WTC11 (cell line): ENCODE measurements around the gene ZNF76. TPM values are rescaled to one million over a fixed set of nuclear protein-coding genes. Genes with fewer than 3 reads are reported as not detected.

Source experiments
- ATAC-seq: fragments of 200-7000 bp; cut with Tn5 transposase; 2 replicates; pipeline ENCODE4 v1.10.0; 2021; ENCODE audit warnings: mild to moderate bottlenecking, moderate library complexity
- CTCF ChIA-PET: fragments of 300-600 bp; sonication (Branson Sonifier 250); formaldehyde crosslinking; loops from one replicate; lab custom pipeline; 2021; ENCODE audit warnings: antibody characterized with exemption; lab: Charles Lee
- POLR2A ChIA-PET: fragments of 350-600 bp; sonication (Branson Sonifier 250); formaldehyde crosslinking; loops from one replicate; lab custom pipeline; 2021; ENCODE audit warnings: antibody characterized with exemption; lab: Charles Lee
- DNase-seq: peaks from one replicate; pipeline ENCODE4 v3.0.0; 2021; ENCODE audit warnings: low spot score
- H3K27ac Mint-ChIP-seq: 2 replicates; pipeline ENCODE4 v1.8.0; 2021; ENCODE audit warnings: mixed read lengths
- H3K27me3 Mint-ChIP-seq: 2 replicates; pipeline ENCODE4 v1.8.0; 2021; ENCODE audit warnings: low read depth, mild to moderate bottlenecking, moderate library complexity, mixed read lengths
- H3K36me3 Mint-ChIP-seq: 2 replicates; pipeline ENCODE4 v1.8.0; 2021; ENCODE audit warnings: mixed read lengths
- H3K4me1 Mint-ChIP-seq: 2 replicates; pipeline ENCODE4 v1.8.0; 2022; ENCODE audit warnings: mixed read lengths
- H3K4me3 Mint-ChIP-seq: 2 replicates; pipeline ENCODE4 v1.8.0; 2021; ENCODE audit warnings: mild to moderate bottlenecking, moderate library complexity, mixed read lengths
- H3K9me3 Mint-ChIP-seq: 2 replicates; pipeline ENCODE4 v1.8.0; 2021; ENCODE audit warnings: mixed read lengths
- GABPB1 ChIP-seq: sonication (generic); formaldehyde crosslinking; IDR thresholded peaks from 2 replicates; pipeline ENCODE4 v1.8.1; 2023; ENCODE audit warnings: mild to moderate bottlenecking, missing genetic modification reagents
- JUN ChIP-seq: sonication (generic); formaldehyde crosslinking; IDR thresholded peaks from 2 replicates; pipeline ENCODE4 v1.8.0; 2023; ENCODE audit warnings: mild to moderate bottlenecking, missing genetic modification reagents
- MYBL2 ChIP-seq: sonication (generic); formaldehyde crosslinking; IDR thresholded peaks from 2 replicates; pipeline ENCODE4 v1.8.1; 2023; ENCODE audit warnings: mild to moderate bottlenecking, moderate library complexity, missing genetic modification reagents
- NFYB ChIP-seq: sonication (generic); formaldehyde crosslinking; conservative IDR thresholded peaks from 2 replicates; pipeline ENCODE4 v1.8.0; 2022; ENCODE audit warnings: low read depth, missing genetic modification reagents
- NR1H2 ChIP-seq: sonication (generic); formaldehyde crosslinking; IDR thresholded peaks from 2 replicates; pipeline ENCODE4 v1.9.0; 2021; ENCODE audit warnings: mild to moderate bottlenecking, moderate library complexity, missing genetic modification reagents
- NR2C2 ChIP-seq: sonication (generic); formaldehyde crosslinking; IDR thresholded peaks from 2 replicates; pipeline ENCODE4 v1.8.0; 2022; ENCODE audit warnings: mild to moderate bottlenecking, missing genetic modification reagents
- TCF7 ChIP-seq: sonication (generic); formaldehyde crosslinking; IDR thresholded peaks from 2 replicates; pipeline ENCODE4 v1.8.0; 2022; ENCODE audit warnings: mild to moderate bottlenecking, low read depth, missing genetic modification reagents, moderate library complexity
- TEAD1 ChIP-seq: sonication (generic); formaldehyde crosslinking; IDR thresholded peaks from 2 replicates; pipeline ENCODE4 v1.8.0; 2022; ENCODE audit warnings: mild to moderate bottlenecking, missing genetic modification reagents
- ZBTB21 ChIP-seq: sonication (generic); formaldehyde crosslinking; IDR thresholded peaks from 2 replicates; pipeline ENCODE4 v1.8.1; 2023; ENCODE audit warnings: mild to moderate bottlenecking, missing genetic modification reagents, borderline replicate concordance
- ZNF423 ChIP-seq: fragments of 250-450 bp; sonication (Bioruptor Pico); IDR thresholded peaks from 2 replicates; pipeline ENCODE4 v2.1.2; 2022; ENCODE audit warnings: mild to moderate bottlenecking, moderate library complexity
- total RNA-seq: library from RNA; stranded (reverse); gene quantifications from 3 replicates; pipeline ENCODE4 v1.2.3, GENCODE V29; 2021
- TF ChIP-seq, protein P1 (sequence below): fragments of 250-450 bp; sonication (Bioruptor Pico); IDR thresholded peaks from 2 replicates; pipeline ENCODE4 v1.9.0; 2021; ENCODE audit warnings: mild to moderate bottlenecking
- TF ChIP-seq, protein P2 (sequence below): sonication (generic); formaldehyde crosslinking; IDR thresholded peaks from 2 replicates; pipeline ENCODE4 v1.8.1; 2022; ENCODE audit warnings: mild to moderate bottlenecking, moderate library complexity, missing genetic modification reagents
- TF ChIP-seq, protein P3 (sequence below): sonication (generic); formaldehyde crosslinking; IDR thresholded peaks from 2 replicates; pipeline ENCODE4 v1.8.1; 2023; ENCODE audit warnings: mild to moderate bottlenecking, missing genetic modification reagents, moderate library complexity
- TF ChIP-seq, protein P4 (sequence below): sonication (generic); formaldehyde crosslinking; IDR thresholded peaks from 2 replicates; pipeline ENCODE4 v1.8.0; 2022; ENCODE audit warnings: mild to moderate bottlenecking, missing genetic modification reagents
- TF ChIP-seq, protein P5 (sequence below): fragments of 250-450 bp; sonication (Bioruptor Pico); IDR thresholded peaks from 2 replicates; pipeline ENCODE4 v2.1.2; 2022; ENCODE audit warnings: mild to moderate bottlenecking, moderate library complexity

Gene ZNF76
- total RNA-seq, 1 experiment from 2014 or later = 25.8 TPM

DNA sequence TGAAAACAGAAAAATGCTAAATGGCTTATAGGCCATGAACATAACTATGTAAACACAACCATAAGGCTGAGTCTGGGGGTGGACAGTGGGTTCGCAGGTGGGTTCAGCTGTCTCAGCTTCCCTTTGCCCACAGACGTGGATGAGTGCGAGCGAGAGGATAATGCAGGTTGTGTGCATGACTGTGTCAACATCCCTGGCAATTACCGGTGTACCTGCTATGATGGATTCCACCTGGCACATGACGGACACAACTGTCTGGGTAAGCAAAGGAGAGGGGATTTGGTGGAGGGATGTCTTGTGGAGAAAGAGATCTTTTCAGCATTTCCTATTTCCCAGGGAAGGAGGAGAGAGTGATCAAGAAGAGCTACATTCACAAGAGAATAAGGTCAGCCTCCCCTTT, 31.1 kb upstream of the ZNF76 start (continued):
- TF ChIP-seq, protein P1, sequence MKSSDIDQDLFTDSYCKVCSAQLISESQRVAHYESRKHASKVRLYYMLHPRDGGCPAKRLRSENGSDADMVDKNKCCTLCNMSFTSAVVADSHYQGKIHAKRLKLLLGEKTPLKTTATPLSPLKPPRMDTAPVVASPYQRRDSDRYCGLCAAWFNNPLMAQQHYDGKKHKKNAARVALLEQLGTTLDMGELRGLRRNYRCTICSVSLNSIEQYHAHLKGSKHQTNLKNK = no peak

DNA sequence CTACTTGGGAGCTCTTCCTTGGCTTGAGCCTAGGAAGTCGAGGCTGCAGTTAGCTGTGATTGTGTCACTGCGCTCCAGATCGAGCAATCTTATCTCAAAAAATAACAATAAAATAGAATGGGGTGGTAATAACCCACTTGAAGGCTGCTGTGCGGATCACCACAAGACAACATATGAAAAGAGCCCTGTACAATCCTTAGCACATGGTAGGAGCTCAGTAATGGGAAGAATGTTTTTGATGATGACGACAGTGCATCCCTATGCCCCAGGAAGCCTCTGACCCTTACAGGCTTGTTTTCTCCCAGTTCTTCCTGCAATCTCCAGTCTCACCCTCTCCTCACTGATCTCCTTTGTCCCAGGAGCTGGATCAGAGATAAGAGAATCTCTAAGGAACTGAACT, 30.2 kb upstream of the ZNF76 start:
- CTCF ChIA-PET = interaction anchor here (0.6 to 1.3 kb wide), 5 partner anchors 9 to 544 kb away, joined by 3 to 9 read pairs (median 3); no protein-coding TSS in a partner anchor

DNA sequence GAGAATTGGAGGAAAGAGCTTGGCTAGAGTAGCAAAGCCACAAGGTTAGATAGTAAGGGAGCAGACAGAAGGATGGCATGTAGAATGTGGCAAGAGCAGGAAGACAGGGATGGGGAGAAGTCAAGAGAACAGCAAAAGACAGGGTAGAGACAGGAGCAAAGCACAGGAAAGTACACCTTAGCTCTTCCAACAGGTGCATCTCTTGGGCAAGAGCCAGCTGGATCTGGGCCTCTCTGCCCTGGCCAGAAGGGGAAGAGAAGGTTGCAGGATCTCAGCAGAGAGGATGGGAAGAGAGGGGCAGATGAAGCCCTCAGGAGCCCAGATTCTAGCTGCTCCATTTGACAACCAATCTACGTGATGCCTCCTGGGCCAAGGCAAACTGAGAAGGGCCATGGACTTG, 29.0 kb upstream of the ZNF76 start:
- CTCF ChIA-PET = interaction anchor here (1.7 kb wide), 1 partner anchor 16 kb away, joined by 9 read pairs; the partner anchor contains the start of gene SCUBE3
- H3K27ac Mint-ChIP-seq = no peak overlapping the region
- peaks cover 42% of the 10 kb centered on the region for H3K27me3 Mint-ChIP-seq
- no peak for TF ChIP-seq GABPB1
- TF ChIP-seq MYBL2 (CRISPR knock-in tag) = no peak
- H3K4me3 Mint-ChIP-seq = no peak overlapping the region
- DNase-seq = no peak
- peaks cover 9% of the 10 kb centered on the region for H3K9me3 Mint-ChIP-seq
- ATAC-seq = no peak
- no peaks in the 10 kb centered on the region for H3K4me1 Mint-ChIP-seq
- peaks cover 10% of the 10 kb centered on the region for H3K36me3 Mint-ChIP-seq
- POLR2A ChIA-PET = interaction anchor here (0.7 to 0.9 kb wide), 2 partner anchors 17 to 1004 kb away, joined by 3 read pairs; partner anchors contain the start of gene SCUBE3

More for the DNA sequence above, 30.2 kb upstream of the ZNF76 start:
- POLR2A ChIA-PET = interaction anchor here (1.1 to 1.2 kb wide), 2 partner anchors 10 to 16 kb away, joined by 3 read pairs; partner anchors contain the start of gene SCUBE3
- no peak for ATAC-seq
- DNase-seq = no peak
- Mint-ChIP-seq H3K36me3 (peaks cover 2% of the 10 kb centered on the region), H3K9me3 (peaks cover 1% of the 10 kb centered on the region), H3K4me3 (no peak overlapping the region), H3K27me3 (peaks cover 40% of the 10 kb centered on the region), H3K4me1 (no peaks in the 10 kb centered on the region), H3K27ac (no peak overlapping the region)
- TF ChIP-seq, protein P2, sequence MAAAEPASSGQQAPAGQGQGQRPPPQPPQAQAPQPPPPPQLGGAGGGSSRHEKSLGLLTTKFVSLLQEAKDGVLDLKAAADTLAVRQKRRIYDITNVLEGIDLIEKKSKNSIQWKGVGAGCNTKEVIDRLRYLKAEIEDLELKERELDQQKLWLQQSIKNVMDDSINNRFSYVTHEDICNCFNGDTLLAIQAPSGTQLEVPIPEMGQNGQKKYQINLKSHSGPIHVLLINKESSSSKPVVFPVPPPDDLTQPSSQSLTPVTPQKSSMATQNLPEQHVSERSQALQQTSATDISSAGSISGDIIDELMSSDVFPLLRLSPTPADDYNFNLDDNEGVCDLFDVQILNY (CRISPR knock-in tag) = no peak
- TF ChIP-seq ZBTB21 (CRISPR knock-in tag) = no peak
- no peak for TF ChIP-seq MYBL2 (CRISPR knock-in tag)
- no peak for TF ChIP-seq TCF7 (CRISPR knock-in tag)
- TF ChIP-seq NFYB (CRISPR knock-in tag) = no peak
- no peak for TF ChIP-seq TEAD1
- TF ChIP-seq NR2C2 (CRISPR knock-in tag) = no peak
- no peak for TF ChIP-seq NR1H2 (CRISPR knock-in tag)
- TF ChIP-seq, protein P3, sequence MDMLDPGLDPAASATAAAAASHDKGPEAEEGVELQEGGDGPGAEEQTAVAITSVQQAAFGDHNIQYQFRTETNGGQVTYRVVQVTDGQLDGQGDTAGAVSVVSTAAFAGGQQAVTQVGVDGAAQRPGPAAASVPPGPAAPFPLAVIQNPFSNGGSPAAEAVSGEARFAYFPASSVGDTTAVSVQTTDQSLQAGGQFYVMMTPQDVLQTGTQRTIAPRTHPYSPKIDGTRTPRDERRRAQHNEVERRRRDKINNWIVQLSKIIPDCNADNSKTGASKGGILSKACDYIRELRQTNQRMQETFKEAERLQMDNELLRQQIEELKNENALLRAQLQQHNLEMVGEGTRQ (CRISPR knock-in tag) = no peak

DNA sequence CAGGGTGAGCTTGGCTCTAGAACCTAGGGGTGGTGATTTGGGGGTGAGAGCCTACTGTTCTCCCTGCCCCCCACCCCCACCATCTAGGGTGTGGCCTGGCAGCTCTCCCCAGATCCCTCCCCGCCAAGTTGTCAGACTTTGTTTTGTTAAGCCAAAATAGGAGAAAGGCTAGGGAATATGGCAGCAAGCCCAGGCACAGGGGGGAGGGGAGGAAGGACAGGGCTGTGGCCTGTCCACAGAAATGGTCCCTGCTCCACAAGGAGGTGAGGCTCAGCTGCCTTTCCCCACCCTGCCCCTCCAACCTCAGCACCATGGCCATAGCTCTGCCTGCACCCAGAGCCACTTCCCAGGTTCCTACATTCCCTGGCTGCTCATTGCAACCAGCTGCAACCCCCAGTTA, 28.6 kb upstream of the ZNF76 start:
- TF ChIP-seq JUN (CRISPR knock-in tag) = no peak
- TF ChIP-seq TEAD1 = no peak
- TF ChIP-seq, all 79 proteins: peak for 0
- H3K27me3 Mint-ChIP-seq = peaks cover 40% of the 10 kb centered on the region
- ATAC-seq (no peak), DNase-seq (no peak)
- CTCF ChIA-PET = interaction anchor here (0.7 to 2.5 kb wide), 3 partner anchors 10 to 25 kb away, joined by 5 to 11 read pairs (median 9); partner anchors contain the start of gene SCUBE3
- H3K4me3 Mint-ChIP-seq = no peak overlapping the region
- H3K27ac Mint-ChIP-seq = no peak overlapping the region
- H3K36me3 Mint-ChIP-seq = peaks cover 13% of the 10 kb centered on the region
- POLR2A ChIA-PET = interaction anchor here (0.7 to 0.9 kb wide), 2 partner anchors 17 to 1004 kb away, joined by 3 read pairs; partner anchors contain the start of gene SCUBE3
- H3K9me3 Mint-ChIP-seq = peaks cover 9% of the 10 kb centered on the region
- H3K4me1 Mint-ChIP-seq = peaks cover under 1% of the 10 kb centered on the region

DNA sequence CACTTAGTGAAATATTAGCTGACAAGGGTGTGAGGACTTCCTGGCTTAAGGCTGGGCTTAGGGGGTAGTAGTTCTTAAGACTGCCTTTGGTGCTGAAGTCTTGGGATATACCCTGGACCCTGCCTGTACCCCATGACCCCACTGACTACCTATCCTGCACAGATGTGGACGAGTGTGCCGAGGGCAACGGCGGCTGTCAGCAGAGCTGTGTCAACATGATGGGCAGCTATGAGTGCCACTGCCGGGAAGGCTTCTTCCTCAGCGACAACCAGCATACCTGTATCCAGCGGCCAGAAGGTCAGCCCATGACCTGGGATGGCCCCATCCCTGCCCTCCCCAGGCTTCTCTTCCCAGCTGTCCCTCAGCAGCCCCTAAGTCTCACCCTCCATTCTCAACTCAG, 28.0 kb upstream of the ZNF76 start:
- CTCF ChIA-PET = interaction anchor here (0.7 to 2.5 kb wide), 3 partner anchors 9 to 26 kb away, joined by 5 to 11 read pairs (median 9); partner anchors contain the start of gene SCUBE3
- TF ChIP-seq, protein P4, sequence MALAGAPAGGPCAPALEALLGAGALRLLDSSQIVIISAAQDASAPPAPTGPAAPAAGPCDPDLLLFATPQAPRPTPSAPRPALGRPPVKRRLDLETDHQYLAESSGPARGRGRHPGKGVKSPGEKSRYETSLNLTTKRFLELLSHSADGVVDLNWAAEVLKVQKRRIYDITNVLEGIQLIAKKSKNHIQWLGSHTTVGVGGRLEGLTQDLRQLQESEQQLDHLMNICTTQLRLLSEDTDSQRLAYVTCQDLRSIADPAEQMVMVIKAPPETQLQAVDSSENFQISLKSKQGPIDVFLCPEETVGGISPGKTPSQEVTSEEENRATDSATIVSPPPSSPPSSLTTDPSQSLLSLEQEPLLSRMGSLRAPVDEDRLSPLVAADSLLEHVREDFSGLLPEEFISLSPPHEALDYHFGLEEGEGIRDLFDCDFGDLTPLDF (CRISPR knock-in tag) = no peak
- no peak for TF ChIP-seq ZNF423 (CRISPR knock-in tag)
- TF ChIP-seq, protein P5, sequence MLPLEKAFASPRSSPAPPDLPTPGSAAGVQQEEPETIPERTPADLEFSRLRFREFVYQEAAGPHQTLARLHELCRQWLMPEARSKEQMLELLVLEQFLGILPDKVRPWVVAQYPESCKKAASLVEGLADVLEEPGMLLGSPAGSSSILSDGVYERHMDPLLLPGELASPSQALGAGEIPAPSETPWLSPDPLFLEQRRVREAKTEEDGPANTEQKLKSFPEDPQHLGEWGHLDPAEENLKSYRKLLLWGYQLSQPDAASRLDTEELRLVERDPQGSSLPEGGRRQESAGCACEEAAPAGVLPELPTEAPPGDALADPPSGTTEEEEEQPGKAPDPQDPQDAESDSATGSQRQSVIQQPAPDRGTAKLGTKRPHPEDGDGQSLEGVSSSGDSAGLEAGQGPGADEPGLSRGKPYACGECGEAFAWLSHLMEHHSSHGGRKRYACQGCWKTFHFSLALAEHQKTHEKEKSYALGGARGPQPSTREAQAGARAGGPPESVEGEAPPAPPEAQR (CRISPR knock-in tag) = no peak
- DNase-seq = no peak
- H3K27me3 Mint-ChIP-seq = peaks cover 43% of the 10 kb centered on the region
- no peak overlapping the region for H3K27ac Mint-ChIP-seq
- ATAC-seq = no peak
- peaks cover 9% of the 10 kb centered on the region for H3K9me3 Mint-ChIP-seq
- peaks cover 7% of the 10 kb centered on the region for H3K4me1 Mint-ChIP-seq
- H3K4me3 Mint-ChIP-seq = no peak overlapping the region
- POLR2A ChIA-PET = no interaction called here
- H3K36me3 Mint-ChIP-seq = peaks cover 17% of the 10 kb centered on the region
